Karpas-422 (cell line): ENCODE results near the gene OSBPL10. TPM values are rescaled to one million over a fixed set of nuclear protein-coding genes. Genes with fewer than 3 reads are reported as not detected.
"Not testable (repeated sequence)": the region's sequence is repeated elsewhere in the genome, so short reads cannot be mapped to it uniquely, and the experiment has no call there.

Experiments
- DNase-seq: peaks from one replicate; pipeline ENCODE4 v3.0.0-alpha.2; 2015
- H2AFZ ChIP-seq: fragments of 200-600 bp; sonication (generic); 2 replicates; pipeline ENCODE4 v1.6.1; 2014; ENCODE audit warnings: antibody characterized with exemption, low read length, mixed read lengths
- H3K27ac ChIP-seq: fragments of 200-600 bp; sonication (generic); 2 replicates; pipeline ENCODE4 v1.5.1; 2014; ENCODE audit warnings: mild to moderate bottlenecking, low read length, moderate library complexity
- H3K27me3 ChIP-seq: fragments of 200-600 bp; sonication (generic); 2 replicates; pipeline ENCODE4 v1.6.1; 2014; ENCODE audit warnings: low read length, mixed read lengths
- H3K36me3 ChIP-seq: fragments of 200-600 bp; sonication (generic); 2 replicates; pipeline ENCODE4 v1.6.1; 2014; ENCODE audit warnings: low read length, mixed read lengths; ENCODE audit not compliant: insufficient read depth
- H3K4me1 ChIP-seq: fragments of 200-600 bp; sonication (generic); 2 replicates; pipeline ENCODE4 v1.6.1; 2014; ENCODE audit warnings: mild to moderate bottlenecking, low read length, mixed read lengths
- H3K4me2 ChIP-seq: fragments of 200-600 bp; sonication (generic); 2 replicates; pipeline ENCODE4 v1.6.1; 2014; ENCODE audit warnings: low read length, low read depth, mild to moderate bottlenecking; ENCODE audit not compliant: poor library complexity, severe bottlenecking
- H3K4me3 ChIP-seq: fragments of 200-600 bp; sonication (generic); 2 replicates; pipeline ENCODE4 v1.5.1; 2014; ENCODE audit warnings: mild to moderate bottlenecking, antibody characterized with exemption, low read length, mixed read lengths
- H3K79me2 ChIP-seq: fragments of 200-600 bp; sonication (generic); 2 replicates; pipeline ENCODE4 v1.6.1; 2014; ENCODE audit warnings: mild to moderate bottlenecking, low read length, mixed read lengths
- H3K9ac ChIP-seq: fragments of 200-600 bp; sonication (generic); 2 replicates; pipeline ENCODE4 v1.6.0; 2014; ENCODE audit warnings: low read length
- H3K9me2 ChIP-seq: fragments of 200-600 bp; sonication (generic), shearing (Covaris generic); replicated peaks from 2 replicates; pipeline ENCODE4 v1.6.0; 2014; ENCODE audit warnings: mild to moderate bottlenecking, low read length, moderate library complexity; ENCODE audit not compliant: insufficient read depth
- H3K9me3 ChIP-seq: fragments of 300-700, 200-600 bp; sonication (generic); 2 replicates; pipeline ENCODE4 v1.6.1; 2014; ENCODE audit warnings: low read length, mixed read lengths
- H4K20me1 ChIP-seq: fragments of 200-600 bp; sonication (generic); 2 replicates; pipeline ENCODE4 v1.6.1; 2014; ENCODE audit warnings: mild to moderate bottlenecking, antibody characterized with exemption, low read length, low read depth; ENCODE audit not compliant: insufficient read depth
- total RNA-seq: library from RNA; depleted of rRNA; stranded (reverse); fragments of >200 nt; shearing (Covaris generic); gene quantifications from 2 replicates; pipeline ENCODE4 v1.2.3, GENCODE V29; 2014; ENCODE audit warnings: low replicate concordance

The OSBPL10 gene
- total RNA-seq, 1 experiment from 2014 or later, result 87.0 TPM

- not testable (repeated sequence) for H4K20me1 ChIP-seq, H3K27ac ChIP-seq, H3K9me2 ChIP-seq, H2AFZ ChIP-seq, H3K4me3 ChIP-seq, H3K4me1 ChIP-seq, H3K4me2 ChIP-seq, H3K9ac ChIP-seq, H3K9me3 ChIP-seq, DNase-seq, H3K36me3 ChIP-seq, H3K79me2 ChIP-seq, H3K27me3 ChIP-seq
These were observed 34.6 kb upstream of the OSBPL10 start for GRCh38 chr3:32015638-32016037.

- H3K4me1 ChIP-seq, result peaks cover 20% of the 10 kb centered on the region
- DNase-seq, result peak; percentile 62
- not testable (repeated sequence) for H3K4me2 ChIP-seq
These were observed 29.6 kb upstream of the OSBPL10 start for GRCh38 chr3:32010699-32011098.

GRCh38 chr3:32009957-32010356 lies 28.9 kb upstream of the OSBPL10 start:
- Histone ChIP-seq H2AFZ (peak overlapping the region; percentile 74), H3K36me3 (no peaks in the 10 kb centered on the region), H3K4me3 (peak overlapping the region; percentile 49; the same call in 1 of the 2 replicates), H3K9me3 (no peaks in the 10 kb centered on the region), H3K79me2 (no peaks in the 10 kb centered on the region), H3K27me3 (no peaks in the 10 kb centered on the region), H3K9me2 (no peaks in the 10 kb centered on the region), H3K27ac (peak overlapping the region; percentile 93), H3K4me2 (peak overlapping the region; percentile 66), H3K4me1 (peaks cover 20% of the 10 kb centered on the region), H4K20me1 (no peaks in the 10 kb centered on the region), H3K9ac (peak overlapping the region; percentile 58)
- peak; percentile 85 for DNase-seq

More at GRCh38 chr3:32010699-32011098, 29.6 kb upstream of the OSBPL10 start:
- H4K20me1 ChIP-seq, H3K4me3 ChIP-seq, H3K27me3 ChIP-seq, H3K9ac ChIP-seq, H3K27ac ChIP-seq, H2AFZ ChIP-seq, H3K9me3 ChIP-seq, H3K9me2 ChIP-seq, H3K36me3 ChIP-seq, H3K79me2 ChIP-seq: not testable (repeated sequence)

GRCh38 chr3:32009101-32009500 lies 28.0 kb upstream of the OSBPL10 start:
- Histone ChIP-seq H4K20me1 (no peaks in the 10 kb centered on the region), H3K27ac (peak overlapping the region; percentile 93), H3K9me2 (no peaks in the 10 kb centered on the region), H2AFZ (peak overlapping the region; percentile 74; the same call in 1 of the 2 replicates), H3K4me2 (peak overlapping the region; percentile 66), H3K9me3 (no peaks in the 10 kb centered on the region), H3K4me3 (0 out of 2 replicates have a peak overlapping the region, but pooled peaks have one; percentile 49), H3K4me1 (peaks cover 20% of the 10 kb centered on the region), H3K36me3 (no peaks in the 10 kb centered on the region), H3K9ac (peak overlapping the region; percentile 58), H3K27me3 (no peaks in the 10 kb centered on the region), H3K79me2 (no peaks in the 10 kb centered on the region)
- DNase-seq, result no peak

- H3K79me2 ChIP-seq, result no peaks in the 10 kb centered on the region
These were observed 23.2 kb upstream of the OSBPL10 start for GRCh38 chr3:32004113-32004765.

GRCh38 chr3:32003380-32003779 lies 22.3 kb upstream of the OSBPL10 start:
- H3K9me3 ChIP-seq, result no peaks in the 10 kb centered on the region

More at GRCh38 chr3:32004113-32004765, 23.2 kb upstream of the OSBPL10 start:
- H3K9ac ChIP-seq, result no peak overlapping the region
- no peak overlapping the region for H3K4me3 ChIP-seq
- H3K27ac ChIP-seq, result no peak overlapping the region
- no peak overlapping the region for H2AFZ ChIP-seq
- no peaks in the 10 kb centered on the region for H3K9me3 ChIP-seq
- no peaks in the 10 kb centered on the region for H3K36me3 ChIP-seq
- H3K4me2 ChIP-seq, result no peak overlapping the region
- no peak for DNase-seq
- H4K20me1 ChIP-seq, result no peaks in the 10 kb centered on the region
- no peaks in the 10 kb centered on the region for H3K9me2 ChIP-seq
- H3K27me3 ChIP-seq, result no peaks in the 10 kb centered on the region
- peaks cover 27% of the 10 kb centered on the region for H3K4me1 ChIP-seq

GRCh38 chr3:32002561-32003368 lies 21.7 kb upstream of the OSBPL10 start:
- Histone ChIP-seq H3K79me2 (no peaks in the 10 kb centered on the region), H3K27me3 (no peaks in the 10 kb centered on the region), H3K4me3 (no peak overlapping the region), H3K9me3 (no peaks in the 10 kb centered on the region), H4K20me1 (no peaks in the 10 kb centered on the region), H3K9ac (no peak overlapping the region), H3K4me2 (no peak overlapping the region), H2AFZ (no peak overlapping the region), H3K27ac (no peak overlapping the region), H3K9me2 (no peaks in the 10 kb centered on the region), H3K36me3 (0 out of 2 replicates have a peak, but pooled peaks cover 7% of the 10 kb centered on the region), H3K4me1 (peaks cover 27% of the 10 kb centered on the region)
- no peak for DNase-seq

More at GRCh38 chr3:32003380-32003779, 22.3 kb upstream of the OSBPL10 start:
- no peaks in the 10 kb centered on the region for H4K20me1 ChIP-seq
- H3K27me3 ChIP-seq, result no peaks in the 10 kb centered on the region
- H3K9ac ChIP-seq, result no peak overlapping the region
- H2AFZ ChIP-seq, result no peak overlapping the region
- H3K79me2 ChIP-seq, result no peaks in the 10 kb centered on the region
- no peak overlapping the region for H3K27ac ChIP-seq
- no peak overlapping the region for H3K4me2 ChIP-seq
- no peak overlapping the region for H3K4me3 ChIP-seq
- peaks cover 27% of the 10 kb centered on the region for H3K4me1 ChIP-seq
- DNase-seq, result no peak
- 0 out of 2 replicates have a peak, but pooled peaks cover 4% of the 10 kb centered on the region for H3K36me3 ChIP-seq
- no peaks in the 10 kb centered on the region for H3K9me2 ChIP-seq

GRCh38 chr3:32000877-32001276 lies 19.8 kb upstream of the OSBPL10 start:
- Histone ChIP-seq H2AFZ (no peak overlapping the region), H3K9ac (no peak overlapping the region), H3K4me3 (no peak overlapping the region), H3K9me3 (no peaks in the 10 kb centered on the region), H3K27ac (no peak overlapping the region), H3K27me3 (no peaks in the 10 kb centered on the region), H3K36me3 (0 out of 2 replicates have a peak, but pooled peaks cover 7% of the 10 kb centered on the region), H3K9me2 (no peaks in the 10 kb centered on the region), H3K79me2 (no peaks in the 10 kb centered on the region), H3K4me1 (peaks cover 27% of the 10 kb centered on the region), H4K20me1 (no peaks in the 10 kb centered on the region), H3K4me2 (no peak overlapping the region)
- no peak for DNase-seq
